Stimulated activated CD4-positive, alpha-beta T cell treated with anti-CD3 and anti-CD28 coated beads, Interleukin-1b, Interleukin-23, amount 100 ng/mL, for 4 hours (primary cell): Measurements from ENCODE around the gene ZNF620.
A peak's percentile ranks its signal among the peaks of the same experiment; 100 is the strongest.
"Not testable (repeated sequence)": the region's sequence is repeated elsewhere in the genome, so short reads cannot be mapped to it uniquely, and the experiment has no call there.

Source experiments
- DNase-seq, 2 donors: peaks; one replicate each; pipeline ENCODE4 v3.0.0-alpha.2; 2020; ENCODE audit warnings: low read depth in 2 of 2

ZNF620 gene

DNA sequence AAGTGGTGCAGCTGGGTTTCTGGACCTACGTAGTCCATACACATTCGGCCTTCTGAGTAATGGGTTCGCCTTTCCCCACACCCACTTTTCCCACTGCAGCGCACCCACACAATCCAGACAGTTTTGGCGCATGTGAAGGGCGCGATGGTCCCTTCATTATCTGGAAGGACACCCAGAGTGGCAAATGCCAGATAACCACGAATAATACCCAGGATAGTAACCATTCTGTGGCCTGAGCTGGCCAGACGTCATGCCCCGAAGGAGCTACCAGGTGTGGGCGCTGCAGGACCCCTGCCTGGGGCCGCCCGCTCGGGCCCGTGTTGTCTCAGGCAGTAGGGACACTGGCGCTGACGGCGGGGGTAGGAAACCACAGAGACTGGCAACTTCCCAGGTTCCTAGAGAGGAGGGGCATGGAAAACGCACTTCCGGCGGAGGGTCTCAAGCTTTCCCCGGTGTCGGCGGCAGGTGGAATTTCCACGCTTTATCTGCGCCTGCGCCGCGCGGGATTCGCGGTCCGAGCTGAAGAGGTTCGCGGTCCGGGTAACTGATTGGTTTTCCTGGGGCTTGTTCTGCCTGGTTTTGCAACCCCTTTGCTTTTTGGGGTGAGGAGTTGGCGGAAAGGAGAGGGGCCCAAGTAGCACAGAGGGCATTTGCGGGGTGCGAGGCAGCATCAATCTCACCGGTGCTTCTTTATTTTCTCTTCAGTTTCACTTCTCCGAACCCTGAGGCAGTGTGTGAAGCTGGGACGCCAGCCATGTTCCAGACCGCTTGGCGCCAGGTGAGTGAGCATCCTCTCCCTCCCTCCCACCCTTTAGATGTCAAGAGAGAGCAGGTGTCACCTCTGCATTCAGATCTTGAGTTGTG is at the start of gene ZNF620:
ZNF620 (plus strand) TSS at position 441 of the 864 bp plus-strand sequence; CDS start at position 755, 314 bp downstream.
- peak; percentile 43 for DNase-seq

DNA sequence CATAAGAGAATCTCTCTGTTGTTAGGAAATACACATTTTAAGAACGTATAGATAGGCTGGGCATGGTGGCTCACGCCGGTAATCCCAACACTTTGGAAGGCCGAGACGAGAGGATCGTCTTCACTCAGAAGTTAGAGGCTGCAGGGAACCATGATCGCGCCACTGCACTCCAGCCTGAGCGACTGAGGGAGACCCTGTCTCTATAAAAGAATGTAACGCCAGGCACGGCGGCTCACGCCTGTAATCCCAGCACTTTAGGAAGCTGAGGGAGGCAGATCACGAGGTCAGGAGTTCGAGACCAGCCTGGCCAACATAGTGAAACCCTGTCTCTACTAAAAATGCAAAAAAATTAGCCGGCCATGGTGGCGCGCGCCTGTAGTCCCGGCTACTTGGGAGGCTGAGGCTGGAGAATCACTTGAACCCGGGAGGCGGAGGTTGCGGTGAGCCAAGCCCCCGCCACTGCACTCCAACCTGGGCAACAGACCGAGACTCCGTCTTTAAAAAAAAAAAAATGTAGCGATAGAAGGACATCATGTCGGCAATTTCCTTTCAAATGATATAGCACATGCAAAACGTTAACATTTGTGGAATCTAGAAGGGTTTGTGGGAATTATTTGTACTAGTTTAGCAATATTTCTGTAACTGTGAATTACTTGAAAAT is 49.4 kb upstream of the ZNF620 start:
- no peak for DNase-seq

GRCh38 chr3:40456940-40457823 is 48.7 kb upstream of the ZNF620 start, which contains the start of gene RPL14:
Gene RPL14, plus strand, starts transcription at chr3:40457339. Its CDS starts 133 bp downstream, at chr3:40457472.
- peak; percentile 88 to 90 for DNase-seq

DNA sequence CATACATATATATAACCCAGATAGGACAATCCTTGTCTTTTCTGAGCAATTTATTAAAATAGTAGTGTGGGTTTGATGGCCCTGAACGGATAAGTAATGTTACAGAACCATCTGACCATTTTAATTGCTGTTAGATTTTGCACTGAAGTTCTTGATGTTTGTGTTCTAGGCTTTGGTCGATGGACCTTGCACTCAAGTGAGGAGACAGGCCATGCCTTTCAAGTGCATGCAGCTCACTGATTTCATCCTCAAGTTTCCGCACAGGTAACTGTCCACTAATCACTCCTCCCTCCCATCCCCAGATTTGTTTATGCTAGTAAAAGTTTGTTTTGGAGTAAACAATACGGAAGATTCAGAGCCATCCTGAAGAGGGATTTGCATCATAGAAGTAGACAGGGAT is 47.4 kb upstream of the ZNF620 start:
- no peak for DNase-seq

GRCh38 chr3:40460481-40460880 is 45.4 kb upstream of the ZNF620 start:
- not testable (repeated sequence) for DNase-seq

DNA sequence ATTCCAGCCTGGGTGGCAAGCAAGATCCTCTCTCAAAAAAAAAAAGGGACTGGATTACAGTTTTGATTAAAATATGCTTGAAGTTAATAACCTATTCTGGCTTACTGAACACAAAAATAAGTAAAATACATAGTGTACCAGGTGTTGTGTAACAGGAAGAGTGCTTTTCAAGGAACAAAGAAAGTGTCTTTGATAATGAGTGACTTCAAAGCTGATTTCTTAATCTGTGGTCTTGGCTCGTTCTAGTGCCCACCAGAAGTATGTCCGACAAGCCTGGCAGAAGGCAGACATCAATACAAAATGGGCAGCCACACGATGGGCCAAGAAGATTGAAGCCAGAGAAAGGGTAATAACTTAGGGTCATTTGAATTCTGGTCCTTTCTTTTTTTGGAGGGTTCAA is 44.7 kb upstream of the ZNF620 start:
- no peak for DNase-seq

DNA sequence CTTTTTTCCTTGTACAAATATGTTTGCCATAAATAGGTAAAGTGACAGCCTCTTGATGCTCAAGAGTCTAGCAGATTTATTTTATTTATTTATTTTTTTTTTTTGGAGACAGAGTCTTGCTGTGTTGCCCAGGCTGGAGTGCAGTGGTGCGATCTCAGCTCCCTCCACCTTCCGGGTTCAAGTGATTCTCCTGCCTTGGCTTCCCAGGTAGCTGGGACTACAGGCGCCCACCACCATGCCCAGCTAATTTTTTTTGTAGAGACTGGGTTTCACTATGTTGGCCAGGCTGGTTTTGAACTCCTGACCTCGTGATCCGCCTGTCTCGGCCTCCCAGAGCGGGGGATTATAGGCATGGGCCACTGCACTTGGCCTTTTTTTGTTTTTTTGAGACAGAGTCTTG is 43.0 kb upstream of the ZNF620 start:
- not testable (repeated sequence) for DNase-seq

DNA sequence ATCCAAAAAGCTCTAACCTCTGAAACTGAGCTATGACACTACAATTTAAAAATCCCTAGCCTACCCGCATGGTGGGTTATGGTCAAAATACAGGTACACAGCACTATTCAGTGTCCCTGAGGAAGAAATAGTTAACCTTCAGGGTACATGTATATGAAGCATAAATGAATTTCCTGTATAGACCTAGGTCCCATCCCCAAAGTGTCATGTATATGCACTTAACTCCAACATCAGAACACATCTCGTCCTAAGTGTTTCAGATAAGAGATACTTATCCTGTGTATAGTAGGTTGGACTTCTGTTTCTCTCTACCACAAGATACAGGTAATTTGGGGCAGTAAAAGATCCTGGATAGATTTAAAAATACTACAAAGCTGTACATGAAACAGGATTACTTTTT is 42.3 kb upstream of the ZNF620 start:
- DNase-seq = no peak

DNA sequence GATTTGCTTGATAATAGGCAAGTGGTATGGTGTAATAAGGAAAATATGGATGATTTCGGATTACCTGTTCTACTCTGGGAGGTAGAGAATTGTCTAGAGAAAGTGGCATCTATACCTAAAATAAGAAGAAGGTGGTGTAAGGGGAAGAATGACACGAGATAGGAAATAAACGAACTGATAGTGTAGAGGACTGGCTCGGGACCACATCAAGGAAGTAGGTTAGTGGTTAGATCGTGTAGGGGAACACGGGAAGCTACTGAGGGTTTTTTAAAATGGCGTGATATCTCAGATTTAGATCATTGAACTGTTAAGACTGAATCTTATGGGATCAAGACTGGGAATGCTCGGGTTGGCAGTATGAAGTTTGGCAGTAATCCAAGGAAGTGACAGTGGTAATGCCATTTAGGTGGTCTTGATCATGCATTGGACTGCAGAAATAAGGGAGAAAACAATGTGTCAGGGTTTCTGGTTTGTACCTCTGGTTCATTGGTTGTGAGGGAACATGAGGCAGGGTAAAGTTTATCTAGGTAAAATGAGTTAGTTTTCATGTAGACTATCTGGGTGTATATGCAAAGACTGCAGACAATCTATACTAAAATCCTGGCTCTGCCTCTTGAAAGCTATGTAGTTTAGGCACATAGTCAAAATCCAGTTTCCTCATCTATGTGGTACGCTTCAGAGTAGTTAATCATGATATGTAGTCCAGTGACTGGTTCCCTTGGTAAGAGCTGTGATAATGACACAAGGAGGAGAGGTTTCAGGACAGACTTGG is 41.3 kb upstream of the ZNF620 start:
- no peak for DNase-seq

- no peak for DNase-seq
Measured at GRCh38 chr3:40465111-40465407, 40.8 kb upstream of the ZNF620 start.

DNA sequence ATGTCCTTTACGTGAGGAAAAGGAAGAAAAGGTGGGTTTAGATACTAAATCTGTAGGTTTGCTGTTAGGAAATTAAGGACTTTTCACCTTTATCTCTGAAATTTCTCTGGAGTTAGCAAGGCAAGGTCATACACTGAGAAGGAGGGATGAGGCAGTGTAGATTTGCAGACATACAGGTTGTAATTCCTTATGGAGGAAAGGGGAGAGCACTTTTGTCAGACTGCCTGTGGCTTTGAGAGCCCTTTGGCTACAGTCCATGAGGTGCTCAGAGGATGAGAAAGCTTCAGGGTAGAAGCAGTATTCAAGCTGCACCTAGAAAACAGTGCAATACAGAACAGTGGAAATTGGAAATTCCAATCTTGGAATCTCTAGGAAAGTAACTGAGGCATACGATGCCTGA is 40.4 kb upstream of the ZNF620 start:
- DNase-seq = no peak

DNA sequence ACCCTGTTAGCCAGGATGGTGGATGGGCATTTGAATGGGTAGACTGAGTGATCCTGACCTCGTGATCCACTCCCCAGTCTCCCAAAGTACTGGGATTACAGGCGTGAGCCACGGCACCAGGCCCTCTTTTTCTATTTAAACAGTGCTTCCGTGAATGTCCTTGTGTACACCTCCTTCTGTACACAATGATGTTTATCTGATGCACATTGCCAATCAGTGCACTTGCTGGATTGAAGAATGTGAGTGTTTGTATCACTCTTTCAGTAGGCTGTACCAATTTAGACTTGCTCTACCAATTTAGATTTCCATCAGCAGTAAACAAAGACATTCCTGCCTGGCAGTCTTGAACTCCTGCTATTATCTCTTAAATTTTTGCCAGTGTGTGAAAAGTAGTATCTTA is 37.8 kb upstream of the ZNF620 start:
- no peak for DNase-seq

GRCh38 chr3:40470701-40471100 is 35.1 kb upstream of the ZNF620 start:
- no peak for DNase-seq

DNA sequence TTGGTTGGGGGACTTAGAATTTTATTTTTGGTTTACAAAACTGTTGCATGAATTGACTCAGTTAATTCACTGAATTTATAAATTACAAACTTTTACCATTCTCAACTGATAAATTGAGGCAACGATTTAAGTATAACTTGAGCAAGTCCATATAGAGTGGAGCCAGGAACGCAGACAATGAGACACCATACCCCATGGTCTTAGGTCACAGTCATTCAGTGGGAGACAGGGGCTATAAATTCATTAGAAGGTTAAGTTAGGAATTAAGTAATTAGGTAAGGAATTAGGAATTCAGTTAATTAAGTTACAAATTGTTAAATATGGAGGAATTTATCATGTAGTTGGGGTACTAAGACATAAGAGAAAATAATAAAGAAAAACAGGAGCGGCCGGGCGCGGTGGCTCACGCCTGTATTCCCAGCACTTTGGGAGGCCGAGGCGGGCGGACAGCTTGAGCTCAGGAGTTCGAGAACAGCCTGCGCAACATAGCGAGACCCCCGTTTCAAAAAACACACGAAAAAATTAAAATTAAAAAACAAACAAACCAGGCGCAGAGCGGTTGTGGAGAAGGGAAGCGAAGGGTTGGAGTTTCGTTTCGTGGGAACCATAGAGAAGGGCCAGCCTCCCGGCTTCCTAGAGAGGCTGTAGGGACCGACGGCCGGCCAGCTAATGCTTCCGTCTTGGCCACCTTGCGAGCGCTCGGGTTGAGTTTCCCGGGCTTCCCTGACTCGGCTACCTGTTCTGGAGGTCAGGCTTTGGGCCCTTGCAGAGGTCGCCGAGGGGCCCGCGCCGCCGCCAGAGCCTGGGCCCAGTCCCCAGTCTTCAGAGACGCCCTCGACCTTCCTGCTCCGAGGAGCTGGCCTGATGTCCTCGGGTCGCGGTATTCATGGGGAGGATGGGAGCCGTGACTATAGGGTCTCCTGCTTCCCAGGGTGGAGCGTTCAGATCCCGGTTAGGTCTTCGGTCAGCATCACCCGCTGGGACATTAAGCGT is 29.1 kb upstream of the ZNF620 start, which contains the start of gene ZNF619:
ZNF619 (plus strand) TSS at position 645 of the 993 bp plus-strand sequence. CDS start 858 bp downstream, outside the sequence.
- peak; percentile 34 to 44 for DNase-seq

DNA sequence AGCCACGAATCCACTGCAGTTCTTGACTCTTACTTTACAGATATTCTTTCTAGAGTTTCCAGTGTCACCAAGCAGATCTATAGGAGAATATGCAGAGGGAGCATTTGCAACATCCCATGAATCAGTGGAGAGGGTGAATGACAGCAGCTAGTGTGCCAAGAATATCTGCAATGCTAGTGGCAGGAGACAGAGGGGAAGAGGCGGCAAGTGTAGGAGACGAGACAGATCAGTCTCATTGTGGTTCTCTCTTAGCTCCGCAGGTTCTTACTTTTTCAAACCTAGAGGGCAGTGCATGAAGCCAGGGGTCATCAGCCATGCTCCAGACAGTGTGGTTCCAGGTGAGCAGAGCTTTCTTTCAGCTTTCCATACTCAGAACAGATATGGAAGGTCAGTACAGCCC is 28.2 kb upstream of the ZNF620 start:
- DNase-seq = no peak

GRCh38 chr3:40487172-40487571 is 18.7 kb upstream of the ZNF620 start:
- DNase-seq = no peak

GRCh38 chr3:40490916-40491315 is 14.9 kb upstream of the ZNF620 start:
- no peak for DNase-seq

DNA sequence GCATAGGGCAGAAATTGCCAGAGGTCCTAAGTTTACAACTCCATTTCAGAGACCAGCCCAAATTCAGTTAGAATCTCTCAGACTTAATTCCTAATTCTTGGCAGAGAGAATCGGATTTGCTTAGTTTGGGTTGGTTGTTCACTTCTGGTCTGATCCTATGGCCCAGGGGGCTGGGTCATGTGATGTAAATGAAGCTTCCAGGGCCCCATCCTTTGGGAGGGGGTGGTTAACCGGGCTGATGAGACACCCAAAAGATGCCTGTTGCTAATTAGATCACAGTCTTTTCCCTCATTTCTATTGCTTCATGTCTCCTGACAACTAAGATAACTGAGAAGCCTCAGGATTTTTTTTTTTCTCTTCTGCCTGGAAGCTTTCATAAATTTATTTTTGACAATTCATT is 11.1 kb upstream of the ZNF620 start:
- no peak for DNase-seq

DNA sequence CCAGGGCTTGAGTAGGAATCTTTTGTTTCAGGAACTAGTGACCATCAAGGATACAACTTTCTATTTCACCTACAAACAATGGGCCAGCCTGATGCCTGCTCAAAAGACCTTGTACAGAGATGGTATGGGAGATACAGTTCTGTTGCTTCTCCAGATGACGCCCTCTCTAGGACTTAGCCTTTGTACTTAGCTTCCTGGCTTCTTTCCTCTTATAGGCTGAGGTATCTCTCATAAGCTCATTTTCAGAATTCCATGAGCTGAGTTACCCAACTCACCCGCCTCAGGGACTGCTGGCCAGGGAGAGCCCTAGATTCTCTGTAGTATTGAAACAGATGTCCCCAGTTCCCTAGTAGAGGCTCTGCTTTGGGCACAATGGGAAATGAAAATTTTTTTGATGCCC is 8.6 kb upstream of the ZNF620 start:
- no peak for DNase-seq

DNA sequence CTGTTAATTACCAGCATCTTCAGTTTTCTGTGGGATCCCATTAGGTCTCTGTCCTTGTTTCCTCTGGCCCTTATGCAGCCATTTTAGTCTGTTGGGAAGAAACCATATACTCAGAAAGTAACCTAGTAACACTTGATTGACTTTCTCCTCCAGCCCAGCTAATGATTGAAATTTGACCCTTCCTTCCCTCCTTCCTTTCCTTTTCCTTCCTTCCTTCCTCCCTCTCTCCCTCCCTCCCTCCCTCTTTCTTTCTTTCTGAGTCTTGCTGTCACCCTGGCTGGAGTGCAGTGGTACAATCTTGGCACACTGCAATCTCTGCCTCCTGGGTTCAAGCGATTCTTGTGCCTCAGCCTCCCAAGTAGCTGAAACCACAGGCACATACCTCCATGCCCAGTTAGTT is 5.9 kb upstream of the ZNF620 start:
- DNase-seq = no peak
